ENCODE results near the gene RBM15.

The RBM15 gene

GRCh38 chr1:110319332-110320167, 19.6 kb upstream of the RBM15 start:
- DNase-seq, result no peak

GRCh38 chr1:110320168-110320518, 19.0 kb upstream of the RBM15 start:
- DNase-seq, result no peak

DNA sequence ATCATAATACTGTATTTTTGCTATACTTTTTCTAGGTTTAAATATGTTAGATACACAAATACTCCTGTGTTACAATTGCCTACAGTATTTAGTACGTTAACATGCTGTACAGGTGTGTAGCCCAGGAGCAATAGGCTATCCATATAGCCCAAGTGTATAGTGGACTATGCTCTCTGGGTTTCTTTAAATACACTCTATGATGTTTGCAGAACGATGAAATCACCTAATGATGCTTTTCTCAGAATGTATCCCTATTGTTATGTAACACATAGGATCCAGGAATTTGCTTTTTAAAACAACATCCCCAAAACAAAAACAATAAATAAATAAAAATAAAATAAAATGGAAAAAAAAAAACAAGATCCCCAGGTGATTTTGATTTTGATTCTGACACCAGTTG, 18.1 kb upstream of the RBM15 start:
- DNase-seq, result no peak

DNA sequence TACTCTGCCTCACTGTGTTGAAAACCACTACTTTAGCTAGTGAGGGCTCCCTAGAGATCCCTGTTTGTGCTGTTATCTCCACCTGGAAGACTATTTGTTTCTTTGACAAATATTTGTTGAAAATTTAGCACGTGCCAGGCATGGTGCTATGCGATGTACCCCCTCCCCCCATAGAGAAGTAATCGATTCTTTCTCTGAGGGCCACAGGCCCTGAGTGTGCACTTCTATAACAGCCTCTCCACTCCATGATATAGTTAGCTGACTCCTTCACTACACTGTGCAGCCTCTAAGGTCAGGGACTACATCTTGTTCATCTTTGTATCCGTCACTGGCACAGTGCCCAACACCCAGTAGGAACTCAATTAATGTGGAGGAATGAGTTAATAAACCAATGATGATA, 17.3 kb upstream of the RBM15 start:
- no peak for DNase-seq

GRCh38 chr1:110324667-110325066, 14.5 kb upstream of the RBM15 start:
- no peak for DNase-seq

- DNase-seq, result no peak
These were observed 12.4 kb upstream of the RBM15 start for GRCh38 chr1:110326826-110327225.

GRCh38 chr1:110328274-110328673, 10.9 kb upstream of the RBM15 start:
- no peak for DNase-seq

DNA sequence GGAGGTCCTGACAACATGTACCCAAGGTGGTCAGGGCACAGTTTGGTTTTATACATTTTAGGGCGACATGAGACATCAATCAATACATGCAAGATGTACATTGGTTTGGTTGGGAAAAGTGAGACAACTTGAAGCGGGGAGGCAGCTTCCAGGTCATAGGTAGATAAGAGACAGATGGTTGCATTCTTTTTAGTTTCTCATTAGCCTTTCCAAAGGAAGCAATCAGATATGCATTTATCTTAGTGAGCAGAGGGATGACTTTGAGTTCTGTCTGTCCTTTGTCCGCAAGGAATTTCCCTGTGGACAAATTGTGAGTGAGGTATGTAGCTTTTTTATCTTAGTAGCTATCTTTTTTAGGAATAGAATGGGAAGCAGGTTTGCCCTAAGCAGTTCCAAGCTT, 10.5 kb upstream of the RBM15 start:
- no peak for DNase-seq

DNA sequence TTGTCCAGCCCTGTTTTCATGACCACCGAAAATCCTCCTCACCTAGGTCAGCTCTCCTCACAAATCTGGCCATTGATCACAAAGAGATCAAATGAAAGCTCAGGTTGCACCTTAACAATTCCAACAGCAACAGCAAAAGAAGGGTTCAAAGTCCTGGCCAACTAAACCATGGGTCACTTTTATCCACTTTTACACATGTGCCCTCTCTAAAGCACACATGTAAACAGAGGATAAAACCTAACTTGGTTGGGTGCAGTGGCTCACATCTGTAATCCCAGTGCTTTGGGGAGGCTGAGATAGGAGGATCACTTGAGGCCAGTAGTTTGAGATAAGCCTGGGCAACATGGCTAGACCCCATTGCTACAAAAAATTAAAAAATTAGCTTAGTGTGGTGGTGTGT, 3.9 kb upstream of the RBM15 start:
- no peak for DNase-seq

DNA sequence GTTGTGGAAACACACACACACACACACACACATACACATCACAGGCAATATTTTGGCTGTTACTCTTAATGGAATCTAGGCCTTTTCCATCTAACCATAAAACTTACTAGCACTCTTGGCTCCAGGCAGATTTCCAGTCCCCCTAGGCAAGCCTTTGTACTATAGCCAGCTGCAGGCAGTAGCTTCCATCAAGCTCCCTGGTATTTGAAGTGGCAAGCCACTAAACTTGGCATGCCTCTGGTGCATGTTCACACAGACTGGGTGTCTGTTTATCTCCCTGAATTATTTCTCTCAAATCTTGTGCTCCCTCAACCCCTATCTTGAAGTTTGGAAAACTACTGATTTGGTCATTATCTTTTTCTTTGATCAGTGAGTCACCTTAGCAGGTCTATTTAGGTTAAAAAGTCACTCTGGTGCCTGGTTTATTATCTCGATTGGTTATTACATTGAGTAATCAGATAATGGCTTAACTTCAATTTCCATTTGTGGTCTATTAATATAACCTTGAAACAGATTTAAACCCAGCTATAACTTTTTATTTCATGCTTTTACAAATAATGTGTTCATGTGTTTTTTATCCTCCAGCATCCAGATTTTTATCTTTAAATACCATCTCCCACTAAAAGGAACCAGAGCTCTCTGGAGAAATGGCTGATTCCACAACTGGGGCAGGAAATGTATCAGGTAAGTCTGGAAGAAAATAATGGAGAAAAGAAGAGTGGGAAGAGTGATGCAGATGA, 2.7 kb upstream of the RBM15 start:
- no peak for DNase-seq

DNA sequence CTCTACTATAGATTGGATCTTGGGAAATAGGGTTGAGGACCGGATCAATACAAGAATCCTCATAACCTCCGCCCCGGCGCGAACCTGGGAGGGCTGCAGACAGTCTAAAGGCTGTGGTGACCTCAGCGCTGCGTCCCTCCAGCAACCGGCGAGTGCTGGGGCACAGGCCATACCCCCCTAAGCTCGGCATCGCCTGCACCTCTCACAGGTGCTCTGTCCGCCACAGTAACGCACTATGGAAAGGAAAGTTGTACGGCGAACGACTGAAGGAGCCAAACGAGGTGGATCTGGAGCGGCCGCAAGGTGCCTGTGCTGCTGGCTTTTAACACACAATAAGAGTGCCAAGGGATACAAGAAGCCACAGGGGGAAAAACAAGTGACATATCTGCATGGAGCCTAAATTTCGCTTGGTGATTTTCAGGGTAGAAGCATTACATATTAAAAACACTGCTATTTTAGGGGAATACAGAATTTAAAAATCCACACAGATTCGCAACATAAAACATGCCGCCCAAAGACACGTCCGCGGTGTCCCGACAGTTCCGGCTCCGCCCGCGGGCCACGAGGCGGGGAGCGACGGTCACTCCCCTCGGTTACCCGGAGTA, 1.4 kb upstream of the RBM15 start:
- DNase-seq, result peak in 23 of 56 donors; percentile 3 to 52 (median 26)

DNA sequence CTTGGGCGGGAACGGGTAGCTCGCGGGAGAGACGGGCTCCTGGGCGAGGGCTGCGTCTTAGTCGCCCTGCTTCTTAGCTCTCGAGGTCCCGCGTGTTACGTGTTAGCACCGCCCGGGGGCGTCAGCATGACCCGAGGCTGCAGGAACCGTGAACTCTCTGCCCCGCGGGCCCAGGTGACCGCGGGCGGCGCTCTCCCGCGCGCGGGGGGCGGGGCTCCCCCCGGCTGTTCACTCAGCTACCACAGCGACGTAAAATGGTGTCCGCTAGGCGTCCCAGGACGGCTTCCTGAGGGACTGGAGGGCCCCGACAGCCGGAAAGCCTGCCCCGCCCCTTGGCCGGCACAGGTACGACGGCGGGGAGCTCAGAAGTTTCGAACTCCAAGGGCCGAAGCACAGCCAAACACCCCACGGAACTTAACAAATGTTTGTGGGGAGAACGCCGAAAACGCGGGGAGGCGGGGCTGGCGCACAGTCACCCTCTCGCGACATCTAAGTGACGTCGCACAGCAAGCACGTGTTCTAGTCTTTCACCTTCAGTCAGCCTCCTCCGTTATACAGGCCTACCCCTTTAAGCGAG, 780 bp upstream of the RBM15 start:
- peak in 49 of 56 donors; percentile 79 to 100 (median 99) for DNase-seq

DNA sequence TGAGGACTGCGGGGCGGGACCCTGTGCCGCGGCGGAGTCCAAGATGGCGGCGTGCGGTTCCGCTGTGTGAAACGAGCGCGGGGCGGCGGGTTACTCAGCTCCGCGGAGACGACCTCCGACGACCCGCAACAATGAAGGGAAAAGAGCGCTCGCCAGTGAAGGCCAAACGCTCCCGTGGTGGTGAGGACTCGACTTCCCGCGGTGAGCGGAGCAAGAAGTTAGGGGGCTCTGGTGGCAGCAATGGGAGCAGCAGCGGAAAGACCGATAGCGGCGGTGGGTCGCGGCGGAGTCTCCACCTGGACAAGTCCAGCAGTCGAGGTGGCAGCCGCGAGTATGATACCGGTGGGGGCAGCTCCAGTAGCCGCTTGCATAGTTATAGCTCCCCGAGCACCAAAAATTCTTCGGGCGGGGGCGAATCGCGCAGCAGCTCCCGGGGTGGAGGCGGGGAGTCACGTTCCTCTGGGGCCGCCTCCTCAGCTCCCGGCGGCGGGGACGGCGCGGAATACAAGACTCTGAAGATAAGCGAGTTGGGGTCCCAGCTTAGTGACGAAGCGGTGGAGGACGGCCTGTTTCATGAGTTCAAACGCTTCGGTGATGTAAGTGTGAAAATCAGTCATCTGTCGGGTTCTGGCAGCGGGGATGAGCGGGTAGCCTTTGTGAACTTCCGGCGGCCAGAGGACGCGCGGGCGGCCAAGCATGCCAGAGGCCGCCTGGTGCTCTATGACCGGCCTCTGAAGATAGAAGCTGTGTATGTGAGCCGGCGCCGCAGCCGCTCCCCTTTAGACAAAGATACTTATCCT, 430 bp downstream of the RBM15 start:
- peak in 32 of 56 donors; percentile 26 to 82 (median 70) for DNase-seq

DNA sequence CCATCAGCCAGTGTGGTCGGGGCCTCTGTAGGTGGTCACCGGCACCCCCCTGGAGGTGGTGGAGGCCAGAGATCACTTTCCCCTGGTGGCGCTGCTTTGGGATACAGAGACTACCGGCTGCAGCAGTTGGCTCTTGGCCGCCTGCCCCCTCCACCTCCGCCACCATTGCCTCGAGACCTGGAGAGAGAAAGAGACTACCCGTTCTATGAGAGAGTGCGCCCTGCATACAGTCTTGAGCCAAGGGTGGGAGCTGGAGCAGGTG, 961 bp downstream of the RBM15 start:
- peak in 2 of 56 donors; percentile 15 to 27 for DNase-seq

DNA sequence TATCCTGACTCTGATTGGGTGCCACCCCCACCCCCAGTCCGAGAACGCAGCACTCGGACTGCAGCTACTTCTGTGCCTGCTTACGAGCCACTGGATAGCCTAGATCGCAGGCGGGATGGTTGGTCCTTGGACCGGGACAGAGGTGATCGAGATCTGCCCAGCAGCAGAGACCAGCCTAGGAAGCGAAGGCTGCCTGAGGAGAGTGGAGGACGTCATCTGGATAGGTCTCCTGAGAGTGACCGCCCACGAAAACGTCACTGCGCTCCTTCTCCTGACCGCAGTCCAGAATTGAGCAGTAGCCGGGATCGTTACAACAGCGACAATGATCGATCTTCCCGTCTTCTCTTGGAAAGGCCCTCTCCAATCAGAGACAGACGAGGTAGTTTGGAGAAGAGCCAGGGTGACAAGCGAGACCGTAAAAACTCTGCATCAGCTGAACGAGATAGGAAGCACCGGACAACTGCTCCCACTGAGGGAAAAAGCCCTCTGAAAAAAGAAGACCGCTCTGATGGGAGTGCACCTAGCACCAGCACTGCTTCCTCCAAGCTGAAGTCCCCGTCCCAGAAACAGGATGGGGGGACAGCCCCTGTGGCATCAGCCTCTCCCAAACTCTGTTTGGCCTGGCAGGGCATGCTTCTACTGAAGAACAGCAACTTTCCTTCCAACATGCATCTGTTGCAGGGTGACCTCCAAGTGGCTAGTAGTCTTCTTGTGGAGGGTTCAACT, 2.1 kb downstream of the RBM15 start:
- DNase-seq, result peak in 1 of 56 donors; percentile 2

GRCh38 chr1:110341872-110342331, 2.7 kb downstream of the RBM15 start:
- no peak for DNase-seq

- no peak for DNase-seq
These were observed 4.1 kb downstream of the RBM15 start for GRCh38 chr1:110343249-110343648.

- no peak for DNase-seq
These were observed 5.0 kb downstream of the RBM15 start for GRCh38 chr1:110344152-110344551.

DNA sequence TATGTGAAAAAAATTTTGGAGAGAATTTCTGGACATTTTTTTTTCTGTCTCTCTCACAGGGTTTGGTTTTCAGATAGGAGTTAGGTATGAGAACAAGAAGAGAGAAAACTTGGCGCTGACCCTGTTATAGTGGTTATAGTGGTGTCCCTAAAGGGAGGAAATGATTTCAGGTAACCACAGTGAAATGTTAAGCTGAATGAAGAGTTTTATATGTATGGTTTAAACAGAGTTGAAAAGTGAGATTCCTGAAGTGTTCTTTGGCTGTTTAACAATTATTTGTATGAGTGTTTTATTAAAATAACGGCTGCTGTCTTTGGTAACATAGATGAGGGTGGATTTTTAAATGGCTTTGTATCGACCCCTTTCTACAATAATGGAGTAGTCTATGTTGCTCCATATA, 6.3 kb downstream of the RBM15 start:
- no peak for DNase-seq

DNA sequence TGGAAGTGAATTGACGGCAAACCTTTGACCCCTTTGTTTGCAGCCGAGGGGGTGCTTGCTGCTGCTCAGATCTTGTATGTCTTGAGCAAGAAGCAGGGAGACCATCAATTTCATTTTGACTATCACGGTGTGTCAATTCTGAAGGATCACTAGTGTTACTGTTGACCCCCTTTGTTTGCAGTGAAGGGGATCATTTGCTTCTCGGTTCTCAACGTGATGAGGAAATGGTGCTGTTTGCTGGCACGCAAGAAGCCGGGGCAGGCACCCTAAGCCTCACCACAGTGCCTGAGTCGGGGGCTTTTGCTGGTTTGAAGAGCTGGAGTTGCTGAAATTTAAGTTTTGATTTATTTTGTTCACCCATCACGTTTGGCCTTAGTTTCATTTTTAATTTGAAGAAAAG, 7.5 kb downstream of the RBM15 start:
- DNase-seq, result no peak

Data from nucleus accumbens (tissue), 56 donors.